Activated T-cell treated with anti-CD3 and anti-CD28 coated beads, Interleukin-2, amount 50 U/mL, for 72 hours (primary cell): Measurements from ENCODE around the gene XRCC6. TPM values are rescaled to one million over a fixed set of nuclear protein-coding genes. Genes with fewer than 3 reads are reported as not detected.

Source experiments
- ATAC-seq, 2 donors: fragments of 150-1000 bp; cut with Tn5 transposase; replicated peaks in 1 of 2; 2 replicates each; pipeline ENCODE4 v1.10.0; 2021; ENCODE audit warnings: moderate library complexity in 2 of 2, mild to moderate bottlenecking in 1 of 2
- DNase-seq, 2 donors: peaks; one replicate each; pipeline ENCODE4 v3.0.0; 2021 to 2022; ENCODE audit warnings: mixed read lengths in 1 of 2
- H3K27ac Mint-ChIP-seq: one replicate; pipeline ENCODE4 v1.8.0; 2022; ENCODE audit warnings: mild to moderate bottlenecking, moderate library complexity, mixed read lengths
- H3K27me3 Mint-ChIP-seq: one replicate; pipeline ENCODE4 v1.8.0; 2022; ENCODE audit warnings: low read depth, mixed read lengths
- H3K36me3 Mint-ChIP-seq, 2 donors: one replicate each; pipeline ENCODE4 v1.8.0; 2022; ENCODE audit warnings: mixed read lengths in 2 of 2, mild to moderate bottlenecking in 1 of 2; ENCODE audit not compliant: insufficient read depth in 2 of 2
- H3K4me1 Mint-ChIP-seq: one replicate; pipeline ENCODE4 v1.8.0; 2022; ENCODE audit warnings: low read depth, mixed read lengths
- H3K4me3 Mint-ChIP-seq, 2 donors: one replicate each; pipeline ENCODE4 v1.8.0; 2022; ENCODE audit warnings: mild to moderate bottlenecking in 2 of 2, mixed read lengths in 2 of 2, moderate library complexity in 2 of 2
- H3K9me3 Mint-ChIP-seq, 2 donors: one replicate each; pipeline ENCODE4 v1.8.0; 2022; ENCODE audit warnings: mixed read lengths in 2 of 2
- total RNA-seq, 2 donors: library from RNA; stranded (reverse); gene quantifications; one replicate each; pipeline ENCODE4 v1.2.3, GENCODE V29; 2022

Gene XRCC6
- total RNA-seq, 2 donors from 2014 or later, result 271 to 315 TPM

GRCh38 chr22:41641854-41642253, 20.8 kb downstream of the XRCC6 start:
- no peak overlapping the region for H3K27ac Mint-ChIP-seq
- no peaks in the 10 kb centered on the region for H3K9me3 Mint-ChIP-seq
- ATAC-seq, result no peak
- peaks cover 7 to 40% of the 10 kb centered on the region in 2 donors for H3K36me3 Mint-ChIP-seq
- peaks cover 5% of the 10 kb centered on the region for H3K4me1 Mint-ChIP-seq
- H3K4me3 Mint-ChIP-seq, result no peak overlapping the region
- H3K27me3 Mint-ChIP-seq, result no peaks in the 10 kb centered on the region
- no peak for DNase-seq

GRCh38 chr22:41642331-41643110, 21.4 kb downstream of the XRCC6 start:
- H3K27ac Mint-ChIP-seq, result peak overlapping the region; percentile 46
- H3K27me3 Mint-ChIP-seq, result no peaks in the 10 kb centered on the region
- no peaks in the 10 kb centered on the region for H3K9me3 Mint-ChIP-seq
- H3K4me1 Mint-ChIP-seq, result peaks cover 5% of the 10 kb centered on the region
- no peak for ATAC-seq
- no peak overlapping the region for H3K4me3 Mint-ChIP-seq
- DNase-seq, result no peak
- peaks cover 7 to 40% of the 10 kb centered on the region in 2 donors for H3K36me3 Mint-ChIP-seq

DNA sequence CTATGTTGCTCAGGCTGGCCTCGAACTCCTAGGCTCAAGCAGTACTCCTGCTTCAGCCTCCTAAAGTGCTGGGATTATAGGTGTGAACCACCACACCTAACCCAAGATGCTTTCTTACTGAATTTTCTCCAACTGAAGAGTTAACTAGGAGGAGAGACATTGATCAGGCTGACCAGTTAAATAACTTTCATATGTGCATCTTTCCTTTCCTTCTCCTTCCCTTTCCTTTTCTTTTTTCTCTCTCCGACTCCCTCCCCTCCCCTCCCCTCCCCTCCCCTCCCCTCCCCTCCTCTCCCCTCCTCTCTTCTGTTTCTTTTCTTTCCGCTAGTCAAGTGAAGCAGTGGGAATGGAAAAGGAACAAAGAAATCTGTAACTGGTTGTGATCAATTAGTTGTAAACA, 26.7 kb downstream of the XRCC6 start:
- Mint-ChIP-seq H3K27me3 (no peaks in the 10 kb centered on the region), H3K36me3 (peaks cover 13 to 33% of the 10 kb centered on the region in 2 donors), H3K9me3 (no peaks in the 10 kb centered on the region), H3K4me1 (peaks cover 6% of the 10 kb centered on the region), H3K4me3 (no peak overlapping the region), H3K27ac (peak overlapping the region; percentile 54)
- DNase-seq, result no peak
- no peak for ATAC-seq

GRCh38 chr22:41648432-41648831, 27.3 kb downstream of the XRCC6 start:
- Mint-ChIP-seq H3K4me3 (no peak overlapping the region), H3K9me3 (no peaks in the 10 kb centered on the region), H3K27me3 (no peaks in the 10 kb centered on the region), H3K27ac (peak overlapping the region; percentile 54), H3K4me1 (peaks cover 6% of the 10 kb centered on the region), H3K36me3 (peaks cover 15 to 33% of the 10 kb centered on the region in 2 donors)
- DNase-seq (no peak), ATAC-seq (no peak)

DNA sequence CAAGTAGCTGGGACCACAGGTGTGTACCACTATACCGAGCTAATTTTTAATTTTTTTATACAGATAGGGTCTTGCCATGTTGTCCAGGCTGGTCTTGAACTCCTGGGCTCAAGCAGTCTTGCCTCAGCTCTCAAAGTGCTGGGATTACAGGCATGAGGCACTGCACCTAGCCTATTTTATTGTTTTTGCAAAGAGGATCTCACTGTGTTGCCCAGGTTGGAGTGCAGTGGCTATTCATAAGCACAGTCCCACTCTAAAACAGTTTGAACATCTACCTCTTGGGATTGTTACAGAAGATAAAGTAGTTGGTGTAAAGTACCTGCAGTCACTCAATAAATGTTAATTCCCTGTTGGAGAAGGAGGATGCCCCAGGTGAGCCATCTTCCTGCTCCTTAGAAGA, 29.1 kb downstream of the XRCC6 start:
- no peaks in the 10 kb centered on the region for H3K9me3 Mint-ChIP-seq
- H3K27ac Mint-ChIP-seq, result no peak overlapping the region
- ATAC-seq (no peak), DNase-seq (no peak)
- H3K4me3 Mint-ChIP-seq, result no peak overlapping the region
- H3K27me3 Mint-ChIP-seq, result no peaks in the 10 kb centered on the region
- H3K36me3 Mint-ChIP-seq, result peaks cover 16 to 31% of the 10 kb centered on the region in 2 donors
- peaks cover 6% of the 10 kb centered on the region for H3K4me1 Mint-ChIP-seq

GRCh38 chr22:41650821-41651220, 29.7 kb downstream of the XRCC6 start:
- ATAC-seq (no peak), DNase-seq (no peak)
- Mint-ChIP-seq H3K4me3 (no peak overlapping the region), H3K36me3 (peaks cover 16 to 31% of the 10 kb centered on the region in 2 donors), H3K27me3 (no peaks in the 10 kb centered on the region), H3K9me3 (no peaks in the 10 kb centered on the region), H3K4me1 (peaks cover 6% of the 10 kb centered on the region), H3K27ac (no peak overlapping the region)

- H3K27ac Mint-ChIP-seq, result peak overlapping the region; percentile 23
- H3K4me1 Mint-ChIP-seq, result no peaks in the 10 kb centered on the region
- H3K36me3 Mint-ChIP-seq, result peaks cover 13 to 23% of the 10 kb centered on the region in 2 donors
- DNase-seq (no peak), ATAC-seq (no peak)
- no peaks in the 10 kb centered on the region for H3K9me3 Mint-ChIP-seq
- H3K4me3 Mint-ChIP-seq, result no peak overlapping the region
- no peaks in the 10 kb centered on the region for H3K27me3 Mint-ChIP-seq
Measured at GRCh38 chr22:41654322-41654721, 33.2 kb downstream of the XRCC6 start.

- Mint-ChIP-seq H3K4me1 (no peaks in the 10 kb centered on the region), H3K36me3 (peaks cover 15 to 25% of the 10 kb centered on the region in 2 donors), H3K27me3 (no peaks in the 10 kb centered on the region), H3K9me3 (no peaks in the 10 kb centered on the region), H3K4me3 (no peak overlapping the region), H3K27ac (no peak overlapping the region)
- DNase-seq (no peak), ATAC-seq (no peak)
Measured at GRCh38 chr22:41656556-41656955, 35.5 kb downstream of the XRCC6 start.

GRCh38 chr22:41657709-41658108, 36.6 kb downstream of the XRCC6 start:
- DNase-seq, result no peak
- Mint-ChIP-seq H3K27ac (no peak overlapping the region), H3K27me3 (no peaks in the 10 kb centered on the region), H3K36me3 (peaks cover 14 to 22% of the 10 kb centered on the region in 2 donors), H3K9me3 (no peaks in the 10 kb centered on the region), H3K4me3 (no peak overlapping the region), H3K4me1 (no peaks in the 10 kb centered on the region)
- ATAC-seq, result no peak

DNA sequence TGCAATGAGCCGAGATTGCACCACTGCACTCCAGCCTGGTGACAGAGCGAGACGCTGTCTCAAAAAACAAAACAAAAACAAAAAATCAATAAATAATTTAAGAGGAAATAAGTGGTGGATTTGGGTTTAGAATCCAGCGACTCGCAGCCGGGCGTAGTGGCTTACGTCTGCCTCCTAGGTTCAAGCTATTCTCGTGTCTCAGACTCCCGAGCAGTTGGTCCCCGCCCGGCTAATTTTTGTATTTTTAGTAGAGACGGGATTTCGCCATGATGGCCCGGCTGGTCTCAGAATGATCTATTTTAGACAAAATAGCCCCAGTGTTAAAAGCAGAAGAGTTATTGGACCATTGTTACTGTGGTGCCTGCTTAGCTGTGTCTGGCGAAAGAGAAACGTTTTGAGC, 37.8 kb downstream of the XRCC6 start:
- Mint-ChIP-seq H3K4me3 (no peak overlapping the region), H3K4me1 (no peaks in the 10 kb centered on the region), H3K9me3 (no peaks in the 10 kb centered on the region), H3K27me3 (no peaks in the 10 kb centered on the region), H3K36me3 (peaks cover 13 to 23% of the 10 kb centered on the region in 2 donors), H3K27ac (no peak overlapping the region)
- ATAC-seq, result no peak
- DNase-seq, result no peak

DNA sequence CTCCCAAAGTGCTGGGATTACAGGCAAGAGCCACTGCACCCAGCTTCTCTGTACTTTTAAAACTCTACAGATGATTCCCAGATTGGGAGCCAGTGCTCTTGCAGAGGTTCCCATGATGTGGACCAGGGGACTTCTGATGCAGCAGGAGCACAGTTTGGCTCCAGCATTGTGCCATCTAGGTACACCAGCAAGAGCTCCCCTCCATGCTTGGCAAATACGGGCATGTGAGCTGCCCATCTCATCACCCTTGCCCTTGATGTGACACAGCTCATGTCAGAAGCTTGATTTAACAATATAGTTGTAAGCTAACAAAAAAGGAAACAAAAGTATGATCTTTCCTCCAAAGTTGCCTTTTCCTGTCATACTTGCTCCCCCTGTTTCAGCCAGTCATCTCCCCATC, 38.8 kb downstream of the XRCC6 start:
- no peaks in the 10 kb centered on the region for H3K4me1 Mint-ChIP-seq
- H3K36me3 Mint-ChIP-seq, result peaks cover 12 to 24% of the 10 kb centered on the region in 2 donors

DNA sequence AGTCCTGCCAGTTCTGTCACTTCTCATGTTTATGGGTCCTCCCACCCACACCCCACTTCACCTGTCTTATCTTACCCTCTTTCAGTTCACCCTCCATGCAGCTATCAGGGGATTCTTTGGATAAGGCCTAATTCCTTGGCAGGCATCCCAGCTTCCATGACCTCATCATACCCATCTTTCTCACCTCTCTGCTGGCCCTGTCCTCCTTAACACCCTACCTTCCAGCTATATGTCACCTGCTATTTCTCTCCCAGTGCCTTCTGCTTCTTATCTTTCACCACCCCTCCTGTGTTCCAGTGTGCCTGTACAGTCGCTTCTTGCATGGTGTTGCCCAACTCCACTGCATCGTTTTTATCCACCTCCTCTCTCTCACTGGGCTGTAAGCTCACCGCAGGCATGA, 39.3 kb downstream of the XRCC6 start:
- no peaks in the 10 kb centered on the region for H3K9me3 Mint-ChIP-seq
- ATAC-seq (no peak), DNase-seq (no peak)
- no peak overlapping the region for H3K27ac Mint-ChIP-seq
- no peaks in the 10 kb centered on the region for H3K4me1 Mint-ChIP-seq
- H3K4me3 Mint-ChIP-seq, result no peak overlapping the region
- peaks cover 12 to 27% of the 10 kb centered on the region in 2 donors for H3K36me3 Mint-ChIP-seq
- no peaks in the 10 kb centered on the region for H3K27me3 Mint-ChIP-seq

More for the DNA sequence above, 38.8 kb downstream of the XRCC6 start:
- DNase-seq (no peak), ATAC-seq (no peak)
- Mint-ChIP-seq H3K9me3 (no peaks in the 10 kb centered on the region), H3K27me3 (no peaks in the 10 kb centered on the region), H3K27ac (no peak overlapping the region), H3K4me3 (no peak overlapping the region)

GRCh38 chr22:41661088-41661487, 40.0 kb downstream of the XRCC6 start:
- Mint-ChIP-seq H3K27ac (peak overlapping the region; percentile 35), H3K36me3 (peaks cover 12 to 26% of the 10 kb centered on the region in 2 donors), H3K9me3 (no peaks in the 10 kb centered on the region), H3K4me1 (no peaks in the 10 kb centered on the region), H3K27me3 (no peaks in the 10 kb centered on the region), H3K4me3 (no peak overlapping the region)
- ATAC-seq (no peak), DNase-seq (no peak)

DNA sequence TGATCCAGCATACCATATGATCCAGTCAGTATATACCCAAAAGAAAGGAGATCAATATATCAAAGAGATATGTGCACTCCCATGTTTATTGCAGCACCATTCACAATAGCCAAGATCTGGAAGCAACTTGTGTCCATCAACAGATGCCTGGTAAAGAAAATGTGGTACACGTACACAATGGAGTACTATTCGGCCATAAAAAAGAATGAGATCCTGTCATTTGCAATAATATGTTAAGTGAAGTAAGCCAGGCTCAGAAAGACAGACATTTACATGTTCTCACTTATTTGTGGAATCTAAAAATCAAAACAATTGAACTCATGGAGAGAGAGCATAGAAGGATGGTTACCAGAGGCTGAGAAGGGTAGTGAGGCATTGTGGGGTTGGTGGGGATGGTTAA, 40.6 kb downstream of the XRCC6 start:
- H3K36me3 Mint-ChIP-seq, result peaks cover 12 to 26% of the 10 kb centered on the region in 2 donors
- H3K4me1 Mint-ChIP-seq, result peaks cover 4% of the 10 kb centered on the region
- H3K27ac Mint-ChIP-seq, result peak overlapping the region; percentile 10
- H3K27me3 Mint-ChIP-seq, result no peaks in the 10 kb centered on the region
- no peak overlapping the region for H3K4me3 Mint-ChIP-seq
- no peaks in the 10 kb centered on the region for H3K9me3 Mint-ChIP-seq
- no peak for ATAC-seq
- no peak for DNase-seq
